ENCODE results near the gene U2SURP.

- TF ChIP-seq POLR2A (IDR thresholded peaks at IDR 0.05; ENCODE audit: low read length) (no peak), GATA1 (IDR thresholded peaks at IDR 0.05; ENCODE audit: low read depth, low read length) (no peak)
These were observed 8.7 kb downstream of the U2SURP start for GRCh38 chr3:143010024-143010423.

Data from erythroblast (primary cell).